Measurements from ENCODE around the gene SLC35G3. TPM values are rescaled to one million over a fixed set of nuclear protein-coding genes. Genes with fewer than 3 reads are reported as not detected.

The SLC35G3 gene
- total and polyA plus RNA-seq, 10 of the 15 experiments (the other 5 are each of a cell fraction or from before 2014, with no cell fraction given): not detected

DNA sequence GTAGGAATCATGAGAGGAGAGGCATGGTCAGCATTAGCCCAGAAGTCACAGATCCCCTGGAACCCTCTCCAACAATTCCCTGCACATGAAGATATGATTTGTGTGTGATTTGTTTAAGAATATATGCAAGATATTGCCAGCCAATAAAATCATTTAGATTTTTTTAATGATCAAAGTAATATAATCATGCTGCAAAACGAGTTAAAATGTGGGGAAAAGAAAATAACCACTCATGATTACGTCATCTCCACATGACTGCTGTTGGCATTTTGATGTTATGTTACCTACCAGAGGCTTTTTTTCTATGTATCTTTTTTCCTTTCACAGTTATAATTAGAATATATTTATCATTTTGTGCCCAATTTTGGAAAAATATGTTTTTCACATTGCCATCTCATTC, 22.4 kb downstream of the SLC35G3 start:
- H3K4me2 ChIP-seq (ENCODE audit: control insufficient read depth, insufficient read depth): no peak overlapping the region
- TF ChIP-seq SIN3A (IDR thresholded peaks at IDR 0.05; ENCODE audit: low read depth, low read length): no peak
- peak; percentile 79 for TF ChIP-seq ATF7 (IDR thresholded peaks at IDR 0.05; ENCODE audit: low read depth)
- H3K36me3 ChIP-seq (ENCODE audit: control insufficient read depth in 2 of 2, insufficient read depth in 2 of 2, low read length in 1 of 2): no peaks in the 10 kb centered on the region
- BruUV-seq (replicated peaks): no TSS peak
- H4K20me1 ChIP-seq (ENCODE audit: control insufficient read depth, insufficient read depth): no peaks in the 10 kb centered on the region
- no peaks in the 10 kb centered on the region for H3K4me1 ChIP-seq (ENCODE audit: control insufficient read depth, insufficient read depth, low read length)
- intact Hi-C loops (cut with micrococcal nuclease; ENCODE audit: unreplicated experiment): loop anchor here (1.0 to 2.0 kb wide), 2 partner anchors 367 to 575 kb away; no protein-coding TSS in a partner anchor
- H3K9ac ChIP-seq (ENCODE audit: control insufficient read depth, insufficient read depth, low read length): no peak overlapping the region
- no peaks in the 10 kb centered on the region for H3K9me3 ChIP-seq (replicated peaks; ENCODE audit: control insufficient read depth, insufficient read depth, low read length)
- no peak for DNase-seq (ENCODE audit: low read depth, low spot score)
- H3K4me3 ChIP-seq: no peak overlapping the region
- ATAC-seq: no peak
- in situ Hi-C loops (cut with MboI): no loop called here
- CTCF ChIA-PET: interaction anchor here (1.3 kb wide), 1 partner anchor 361 kb away, joined by 7 read pairs; no protein-coding TSS in a partner anchor
- peaks cover 0 to 5% of the 10 kb centered on the region in 2 experiments; a peak in 3 of 4 replicates for H3K27me3 ChIP-seq (replicated peaks in 1 of 2; ENCODE audit: control insufficient read depth in 2 of 2, insufficient read depth in 2 of 2, low read length in 1 of 2)
- POLR2A ChIA-PET: no interaction called here
- no peak overlapping the region for H2AFZ ChIP-seq (ENCODE audit: control insufficient read depth, low read depth, low read length)
- H3K27ac ChIP-seq (ENCODE audit: control insufficient read depth, insufficient read depth): no peak overlapping the region
- FAIRE-seq: no peak
- H3K79me2 ChIP-seq (ENCODE audit: control insufficient read depth, insufficient read depth, low read length): no peaks in the 10 kb centered on the region
- 0% methylated on average over 2 of the region's 2 CpGs for WGBS (ENCODE audit: insufficient coverage, insufficient replicate concordance, low lambda C conversion rate, missing lambda C conversion rate)
- RAD21 ChIA-PET (ENCODE audit: unreplicated experiment): interaction anchor here (2.1 kb wide), 1 partner anchor 362 kb away, joined by 6 read pairs; no protein-coding TSS in a partner anchor
- SMC1A ChIA-PET (ENCODE audit: uncharacterized antibody, unreplicated experiment): interaction anchor here (1.0 kb wide), 1 partner anchor 368 kb away, joined by 3 read pairs; no protein-coding TSS in a partner anchor

DNA sequence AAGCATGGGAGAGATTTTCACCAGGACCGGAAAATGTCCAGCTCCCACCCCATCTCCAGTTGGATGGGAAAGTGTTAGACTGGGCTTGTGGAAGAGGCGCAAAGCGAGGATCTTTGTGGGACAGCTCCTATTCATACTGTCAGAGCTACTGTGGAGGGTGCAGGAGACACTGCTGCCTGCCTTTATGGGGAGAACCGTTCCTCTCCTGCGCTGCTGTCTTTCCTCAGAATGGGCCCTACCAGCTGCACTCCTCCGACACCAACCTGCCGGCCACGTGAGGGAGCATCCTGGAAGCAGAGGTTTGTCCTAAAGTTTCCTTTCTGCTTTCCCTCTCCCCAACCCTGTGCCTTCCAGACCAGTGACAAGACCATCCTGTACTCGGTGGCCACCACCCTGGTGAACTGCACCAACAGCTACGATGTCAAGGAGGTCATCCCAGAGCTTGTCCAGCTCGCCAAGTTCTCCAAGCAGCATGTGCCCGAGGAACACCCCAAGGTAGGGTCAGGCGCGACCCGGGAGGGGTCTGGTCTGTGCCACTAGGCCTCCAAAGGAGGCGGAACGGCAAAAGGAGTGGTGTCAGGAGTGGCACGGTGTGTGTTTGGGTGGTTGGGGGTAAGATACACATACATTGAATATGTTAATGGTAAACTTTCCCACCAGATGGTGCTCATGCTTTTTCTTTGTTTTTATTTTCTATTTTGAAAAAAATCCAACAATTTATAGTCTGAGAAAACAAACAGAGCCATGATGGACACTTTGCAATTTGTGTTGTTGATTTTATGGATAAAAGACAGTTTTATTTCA, 23.0 kb downstream of the SLC35G3 start:
- H3K9me3 ChIP-seq (replicated peaks; ENCODE audit: control insufficient read depth, insufficient read depth, low read length): no peaks in the 10 kb centered on the region
- in situ Hi-C loops (cut with MboI) (no loop called here), intact Hi-C loops (cut with micrococcal nuclease; ENCODE audit: unreplicated experiment) (loop anchor here (1.0 to 2.0 kb wide), 2 partner anchors 368 to 576 kb away; no protein-coding TSS in a partner anchor)
- BruUV-seq (replicated peaks): no TSS peak
- ChIA-PET POLR2A (interaction anchor here (0.7 kb wide), 1 partner anchor 14 kb away, joined by 8 read pairs; no protein-coding TSS in a partner anchor), RAD21 (ENCODE audit: unreplicated experiment) (interaction anchor here (1.2 to 2.1 kb wide), 2 partner anchors 362 to 576 kb away, joined by 3 to 6 read pairs; no protein-coding TSS in a partner anchor), CTCF (interaction anchor here (0.6 to 2.5 kb wide), 8 partner anchors 28 to 577 kb away, joined by 3 to 18 read pairs (median 3); no protein-coding TSS in a partner anchor), SMC1A (ENCODE audit: uncharacterized antibody, unreplicated experiment) (interaction anchor here (0.7 to 1.0 kb wide), 3 partner anchors 367 to 587 kb away, joined by 3 read pairs; partner anchors contain the start of gene SLFN12L)
- peak; percentile 70 for ATAC-seq
- FAIRE-seq: no peak
- 34% methylated on average over 18 of the region's 18 CpGs for WGBS (ENCODE audit: insufficient coverage, insufficient replicate concordance, low lambda C conversion rate, missing lambda C conversion rate)
- H3K4me3 ChIP-seq: no peak overlapping the region
- no peaks in the 10 kb centered on the region for H3K36me3 ChIP-seq (ENCODE audit: control insufficient read depth in 2 of 2, insufficient read depth in 2 of 2, low read length in 1 of 2)
- no peak overlapping the region for H2AFZ ChIP-seq (ENCODE audit: control insufficient read depth, low read depth, low read length)
- no peak for DNase-seq (ENCODE audit: low read depth, low spot score)
- peaks cover 0 to 5% of the 10 kb centered on the region in 2 experiments; a peak in 3 of 4 replicates for H3K27me3 ChIP-seq (replicated peaks in 1 of 2; ENCODE audit: control insufficient read depth in 2 of 2, insufficient read depth in 2 of 2, low read length in 1 of 2)
- TF ChIP-seq, protein P1, sequence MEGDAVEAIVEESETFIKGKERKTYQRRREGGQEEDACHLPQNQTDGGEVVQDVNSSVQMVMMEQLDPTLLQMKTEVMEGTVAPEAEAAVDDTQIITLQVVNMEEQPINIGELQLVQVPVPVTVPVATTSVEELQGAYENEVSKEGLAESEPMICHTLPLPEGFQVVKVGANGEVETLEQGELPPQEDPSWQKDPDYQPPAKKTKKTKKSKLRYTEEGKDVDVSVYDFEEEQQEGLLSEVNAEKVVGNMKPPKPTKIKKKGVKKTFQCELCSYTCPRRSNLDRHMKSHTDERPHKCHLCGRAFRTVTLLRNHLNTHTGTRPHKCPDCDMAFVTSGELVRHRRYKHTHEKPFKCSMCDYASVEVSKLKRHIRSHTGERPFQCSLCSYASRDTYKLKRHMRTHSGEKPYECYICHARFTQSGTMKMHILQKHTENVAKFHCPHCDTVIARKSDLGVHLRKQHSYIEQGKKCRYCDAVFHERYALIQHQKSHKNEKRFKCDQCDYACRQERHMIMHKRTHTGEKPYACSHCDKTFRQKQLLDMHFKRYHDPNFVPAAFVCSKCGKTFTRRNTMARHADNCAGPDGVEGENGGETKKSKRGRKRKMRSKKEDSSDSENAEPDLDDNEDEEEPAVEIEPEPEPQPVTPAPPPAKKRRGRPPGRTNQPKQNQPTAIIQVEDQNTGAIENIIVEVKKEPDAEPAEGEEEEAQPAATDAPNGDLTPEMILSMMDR (IDR thresholded peaks at IDR 0.05 in 2 of 3, conservative IDR thresholded peaks at IDR 0.05 in 1 of 3; ENCODE audit: control insufficient read depth in 2 of 3, extremely low read depth in 1 of 3, insufficient read depth in 1 of 3, low read depth in 3 of 3, low read length in 3 of 3): peak in 2 of 3 experiments; percentile 3 to 37; a peak in 2 of 6 replicates
- no peak for TF ChIP-seq NFYB (IDR thresholded peaks at IDR 0.05; ENCODE audit: insufficient read depth, low read depth, low read length)
- TF ChIP-seq, protein P2, sequence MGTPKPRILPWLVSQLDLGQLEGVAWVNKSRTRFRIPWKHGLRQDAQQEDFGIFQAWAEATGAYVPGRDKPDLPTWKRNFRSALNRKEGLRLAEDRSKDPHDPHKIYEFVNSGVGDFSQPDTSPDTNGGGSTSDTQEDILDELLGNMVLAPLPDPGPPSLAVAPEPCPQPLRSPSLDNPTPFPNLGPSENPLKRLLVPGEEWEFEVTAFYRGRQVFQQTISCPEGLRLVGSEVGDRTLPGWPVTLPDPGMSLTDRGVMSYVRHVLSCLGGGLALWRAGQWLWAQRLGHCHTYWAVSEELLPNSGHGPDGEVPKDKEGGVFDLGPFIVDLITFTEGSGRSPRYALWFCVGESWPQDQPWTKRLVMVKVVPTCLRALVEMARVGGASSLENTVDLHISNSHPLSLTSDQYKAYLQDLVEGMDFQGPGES (IDR thresholded peaks at IDR 0.05): no peak
- no peak for TF ChIP-seq EP300 (IDR thresholded peaks at IDR 0.05; ENCODE audit: borderline replicate concordance in 1 of 2, control insufficient read depth in 1 of 2, low read depth in 2 of 2, low read length in 2 of 2)
- TF ChIP-seq RAD21 (IDR thresholded peaks at IDR 0.05; ENCODE audit: insufficient read depth, low read depth, low read length): peak; percentile 30; the same call in 1 of the 2 replicates
- peak; percentile 52; the same call in 1 of the 2 replicates for TF ChIP-seq SMC3 (IDR thresholded peaks at IDR 0.05; ENCODE audit: borderline replicate concordance, low read length)
- TF ChIP-seq SMARCA5 (IDR thresholded peaks at IDR 0.05): no peak
- TF ChIP-seq ZNF384 (IDR thresholded peaks at IDR 0.05; ENCODE audit: borderline replicate concordance, low read depth, low read length): peak; percentile 34; the same call in 1 of the 2 replicates
- no peak for TF ChIP-seq CHD1 (IDR thresholded peaks at IDR 0.05; ENCODE audit: low read depth, low read length)
- no peak overlapping the region for H3K9ac ChIP-seq (ENCODE audit: control insufficient read depth, insufficient read depth, low read length)
- H4K20me1 ChIP-seq (ENCODE audit: control insufficient read depth, insufficient read depth): no peaks in the 10 kb centered on the region
- H3K79me2 ChIP-seq (ENCODE audit: control insufficient read depth, insufficient read depth, low read length): no peaks in the 10 kb centered on the region
- H3K4me2 ChIP-seq (ENCODE audit: control insufficient read depth, insufficient read depth): no peak overlapping the region
- no peaks in the 10 kb centered on the region for H3K4me1 ChIP-seq (ENCODE audit: control insufficient read depth, insufficient read depth, low read length)
- H3K27ac ChIP-seq (ENCODE audit: control insufficient read depth, insufficient read depth): no peak overlapping the region

All from GM12878 (cell line).